ENCODE results near the gene ARPC1B.
"Not testable (repeated sequence)": the region's sequence is repeated elsewhere in the genome, so short reads cannot be mapped to it uniquely, and the experiment has no call there.

The ARPC1B gene

GRCh38 chr7:99374111-99375064, at the start of gene ARPC1B:
ARPC1B (plus strand) TSS chr7:99374730; CDS start chr7:99385715, 10,985 bp downstream.
- DNase-seq (ENCODE audit: low spot score), result peak; percentile 80

- no peak for DNase-seq (ENCODE audit: low spot score)
Measured at GRCh38 chr7:99325001-99325493, 49.5 kb upstream of the ARPC1B start.

GRCh38 chr7:99325592-99326407, 48.7 kb upstream of the ARPC1B start, which contains the start of gene ARPC1A:
ARPC1A (plus strand) TSS chr7:99325898; CDS start chr7:99333354, 7,456 bp downstream.
- peak; percentile 96 for DNase-seq (ENCODE audit: low spot score)

GRCh38 chr7:99326408-99326782, 48.1 kb upstream of the ARPC1B start:
- DNase-seq (ENCODE audit: low spot score), result no peak

GRCh38 chr7:99330314-99330961, 44.1 kb upstream of the ARPC1B start:
- not testable (repeated sequence) for DNase-seq (ENCODE audit: low spot score)

- DNase-seq (ENCODE audit: low spot score), result no peak
Measured at GRCh38 chr7:99331002-99331401, 43.5 kb upstream of the ARPC1B start.

GRCh38 chr7:99339595-99339994, 34.9 kb upstream of the ARPC1B start:
- no peak for DNase-seq (ENCODE audit: low spot score)

- no peak for DNase-seq (ENCODE audit: low spot score)
Measured at GRCh38 chr7:99340659-99341058, 33.9 kb upstream of the ARPC1B start.

GRCh38 chr7:99344061-99344647, 30.4 kb upstream of the ARPC1B start:
- no peak for DNase-seq (ENCODE audit: low spot score)

- DNase-seq (ENCODE audit: low spot score), result not testable (repeated sequence)
Measured at GRCh38 chr7:99350641-99351040, 23.9 kb upstream of the ARPC1B start.

- no peak for DNase-seq (ENCODE audit: low spot score)
Measured at GRCh38 chr7:99352247-99352646, 22.3 kb upstream of the ARPC1B start.

GRCh38 chr7:99355098-99355497, 19.4 kb upstream of the ARPC1B start:
- DNase-seq (ENCODE audit: low spot score), result no peak

- no peak for DNase-seq (ENCODE audit: low spot score)
Measured at GRCh38 chr7:99357701-99358490, 16.6 kb upstream of the ARPC1B start.

- not testable (repeated sequence) for DNase-seq (ENCODE audit: low spot score)
Measured at GRCh38 chr7:99358521-99358920, 16.0 kb upstream of the ARPC1B start.

GRCh38 chr7:99359465-99360154, 14.9 kb upstream of the ARPC1B start:
- no peak for DNase-seq (ENCODE audit: low spot score)

- DNase-seq (ENCODE audit: low spot score), result no peak
Measured at GRCh38 chr7:99362801-99363200, 11.7 kb upstream of the ARPC1B start.

- no peak for DNase-seq (ENCODE audit: low spot score)
Measured at GRCh38 chr7:99363286-99363685, 11.2 kb upstream of the ARPC1B start.

GRCh38 chr7:99365318-99366141, 9.0 kb upstream of the ARPC1B start:
- DNase-seq (ENCODE audit: low spot score), result no peak

GRCh38 chr7:99366646-99367045, 7.9 kb upstream of the ARPC1B start:
- no peak for DNase-seq (ENCODE audit: low spot score)
